Neural progenitor cell (in vitro differentiated cells): ENCODE results near the gene C6orf62.

Experiments used
- CTCF ChIP-seq: fragments of 200-600 bp; sonication (generic); IDR thresholded peaks from 2 replicates; pipeline ENCODE4 v1.5.1; 2017; ENCODE audit warnings: antibody characterized with exemption, mild to moderate bottlenecking
- EZH2 ChIP-seq: fragments of 200-600 bp; sonication (generic); IDR thresholded peaks from 2 replicates; pipeline ENCODE4 v1.6.1; 2017; ENCODE audit warnings: antibody characterized with exemption, mild to moderate bottlenecking, moderate library complexity

DNA sequence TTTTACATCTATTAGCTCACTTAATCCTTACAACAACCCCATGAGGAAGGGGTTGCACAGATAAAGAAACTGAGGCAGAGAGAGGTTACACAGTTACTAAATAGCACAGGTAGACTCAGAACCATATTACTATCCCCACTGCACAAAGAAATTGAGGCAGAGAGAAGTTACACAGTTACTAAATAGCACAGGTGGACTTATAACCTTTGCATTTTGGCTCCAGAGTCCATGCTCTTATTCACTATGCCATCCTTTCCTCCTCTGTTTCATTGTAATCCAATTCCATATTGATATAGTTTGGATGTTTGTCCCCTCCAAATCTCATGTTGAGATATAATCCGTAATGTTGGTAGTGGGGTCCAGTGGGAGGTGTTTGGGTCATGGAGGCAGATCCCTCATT, 55.8 kb downstream of the C6orf62 start:
- no peak for TF ChIP-seq CTCF
- no peak for TF ChIP-seq EZH2
